ENCODE data around the gene MEIG1.
"Not testable (repeated sequence)": the region's sequence is repeated elsewhere in the genome, so short reads cannot be mapped to it uniquely, and the experiment has no call there.

MEIG1 gene, protein sequence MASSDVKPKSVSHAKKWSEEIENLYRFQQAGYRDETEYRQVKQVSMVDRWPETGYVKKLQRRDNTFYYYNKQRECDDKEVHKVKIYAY

GRCh38 chr10:14959221-14960057, at the start of gene MEIG1:
Gene MEIG1, plus strand, starts transcription at chr10:14959388. Its CDS starts 7,081 bp downstream, at chr10:14966469.
- DNase-seq (ENCODE audit: low spot score) = peak; percentile 97

DNA sequence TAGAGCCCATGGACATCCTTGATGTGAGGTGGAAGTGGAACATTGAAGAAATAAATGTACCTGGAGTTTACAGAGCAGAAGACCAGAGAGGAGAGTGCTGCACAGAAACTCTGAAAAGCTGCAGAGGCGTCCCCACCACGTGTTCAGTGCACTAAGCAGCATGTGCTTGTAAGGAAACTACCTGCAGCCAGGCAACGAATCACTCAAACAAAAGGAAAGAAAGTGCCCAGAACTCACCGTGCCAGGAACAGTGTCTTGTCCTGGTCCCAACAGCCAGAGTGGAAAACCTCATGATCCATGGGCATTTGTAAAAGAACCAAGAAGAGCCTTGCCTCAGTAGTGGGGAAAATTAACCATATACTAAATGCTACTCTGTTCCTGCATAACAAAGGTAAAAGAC, 48.2 kb upstream of the MEIG1 start:
- no peak for DNase-seq (ENCODE audit: low spot score)

- DNase-seq (ENCODE audit: low spot score) = no peak
Measured at GRCh38 chr10:14911801-14912200, 47.4 kb upstream of the MEIG1 start.

DNA sequence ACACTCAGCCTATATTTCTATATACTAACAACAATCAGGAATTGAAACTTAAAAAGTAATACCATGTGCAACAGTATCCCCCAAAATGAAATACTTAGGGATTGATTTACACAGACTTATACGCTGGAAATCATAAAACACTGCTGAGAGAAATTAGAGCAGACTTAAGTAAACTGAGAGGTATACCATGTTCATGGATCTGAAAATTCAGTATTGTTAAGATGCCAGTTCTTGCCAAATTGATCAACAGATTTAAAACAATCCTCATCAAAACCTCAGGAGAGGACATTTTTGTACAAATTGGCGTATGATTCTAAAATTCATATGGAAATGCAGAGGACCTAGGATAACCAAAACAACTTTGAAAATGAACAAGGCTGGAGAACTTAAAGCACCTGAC, 42.6 kb upstream of the MEIG1 start:
- no peak for DNase-seq (ENCODE audit: low spot score)

- DNase-seq (ENCODE audit: low spot score) = no peak
Measured at GRCh38 chr10:14917827-14918226, 41.4 kb upstream of the MEIG1 start.

- no peak for DNase-seq (ENCODE audit: low spot score)
Measured at GRCh38 chr10:14918964-14919363, 40.2 kb upstream of the MEIG1 start.

DNA sequence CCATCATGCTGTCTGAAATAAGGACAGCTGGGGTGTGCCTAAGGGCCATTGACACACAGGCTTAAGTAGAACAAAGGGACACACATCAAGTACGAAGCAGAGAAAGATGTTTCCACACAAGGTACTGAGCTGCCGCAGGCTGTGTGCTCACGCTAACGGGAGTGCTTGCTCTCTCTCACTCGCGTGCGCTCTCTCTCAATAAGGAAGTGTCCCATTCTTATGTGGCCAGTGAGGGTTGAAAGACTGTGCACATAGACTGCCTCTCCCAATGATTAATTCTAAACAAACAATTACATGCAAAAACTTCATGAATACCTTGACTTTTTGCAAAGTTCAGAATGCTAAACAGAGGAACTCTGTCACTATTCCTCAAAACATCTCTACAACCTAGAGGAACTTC, 35.2 kb upstream of the MEIG1 start:
- no peak for DNase-seq (ENCODE audit: low spot score)

GRCh38 chr10:14925268-14925667, 33.9 kb upstream of the MEIG1 start:
- DNase-seq (ENCODE audit: low spot score) = no peak

GRCh38 chr10:14926061-14926470, 33.1 kb upstream of the MEIG1 start:
- DNase-seq (ENCODE audit: low spot score) = no peak

DNA sequence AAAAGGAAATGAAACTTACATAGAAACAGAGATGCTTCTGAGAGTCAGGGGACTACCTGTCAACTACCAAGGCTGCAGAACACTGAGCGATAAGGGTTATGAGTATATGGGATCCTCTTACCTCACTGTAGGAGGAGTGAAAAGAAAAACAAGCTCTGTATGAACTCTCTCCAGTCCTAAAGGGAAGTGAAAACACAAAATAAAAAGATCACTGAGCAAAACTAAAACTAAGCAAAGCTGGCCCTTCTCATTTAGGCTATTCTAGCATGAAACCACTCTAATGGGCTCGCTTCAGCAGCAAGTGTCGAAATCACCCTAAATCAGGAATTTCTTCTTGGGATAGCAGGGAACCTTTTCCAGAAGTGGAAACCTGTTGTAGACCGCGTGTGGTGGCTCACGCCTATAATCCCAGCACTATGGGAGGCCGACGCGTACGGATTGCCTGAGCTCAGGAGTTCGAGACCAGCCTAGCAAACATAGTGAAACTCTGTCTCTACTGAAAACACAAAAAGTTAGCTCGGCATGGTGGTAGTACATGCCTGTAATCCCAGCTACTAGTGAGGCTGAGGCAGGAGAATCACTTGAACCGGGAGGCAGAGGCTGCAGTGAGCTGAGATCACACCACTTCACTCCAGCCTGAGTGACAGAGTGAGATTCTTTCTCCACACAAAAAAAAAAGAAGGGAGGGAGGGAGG, 32.3 kb upstream of the MEIG1 start:
- DNase-seq (ENCODE audit: low spot score) = peak; percentile 53

- no peak for DNase-seq (ENCODE audit: low spot score)
Measured at GRCh38 chr10:14930610-14931009, 28.6 kb upstream of the MEIG1 start.

GRCh38 chr10:14936584-14936983, 22.6 kb upstream of the MEIG1 start:
- DNase-seq (ENCODE audit: low spot score) = no peak

DNA sequence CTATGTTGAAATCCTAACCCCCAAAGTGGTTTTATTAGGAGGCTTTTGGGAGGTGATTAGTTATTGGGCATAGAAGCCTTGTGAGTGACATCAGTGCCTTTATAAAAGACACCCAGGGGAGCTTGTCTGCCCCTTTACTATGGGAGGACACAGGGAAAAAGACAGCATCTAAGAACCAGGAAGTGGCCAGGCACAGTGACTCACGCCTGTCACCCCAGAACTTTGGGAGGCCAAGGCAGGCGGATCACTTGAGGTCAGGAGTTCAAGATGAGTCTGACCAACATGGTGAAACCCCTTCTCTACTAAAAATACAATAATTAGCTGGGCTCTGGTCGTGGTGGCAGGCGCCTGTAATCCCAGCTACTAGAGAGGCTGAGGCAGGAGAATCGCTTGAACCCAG, 20.2 kb upstream of the MEIG1 start:
- not testable (repeated sequence) for DNase-seq (ENCODE audit: low spot score)

- DNase-seq (ENCODE audit: low spot score) = not testable (repeated sequence)
Measured at GRCh38 chr10:14942147-14942949, 16.8 kb upstream of the MEIG1 start.

DNA sequence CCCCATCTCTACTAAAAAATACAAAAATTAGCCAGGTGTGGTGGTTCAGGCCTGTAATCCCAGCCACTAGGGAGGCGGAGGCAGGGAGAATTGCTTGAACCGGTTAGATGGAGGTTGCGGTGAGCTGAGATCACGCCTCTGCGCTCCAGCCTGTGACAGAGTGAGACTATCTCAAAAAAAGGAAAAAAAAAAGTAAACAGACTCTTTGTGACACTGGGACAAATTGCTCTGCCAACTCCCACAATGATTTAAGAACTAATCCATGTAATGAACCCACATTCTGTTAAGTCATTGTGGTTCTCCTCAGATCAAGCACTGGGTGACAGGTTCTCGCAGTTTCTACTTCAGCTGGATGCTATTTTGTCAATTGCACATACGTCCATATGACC, 16.2 kb upstream of the MEIG1 start:
- DNase-seq (ENCODE audit: low spot score) = not testable (repeated sequence)

DNA sequence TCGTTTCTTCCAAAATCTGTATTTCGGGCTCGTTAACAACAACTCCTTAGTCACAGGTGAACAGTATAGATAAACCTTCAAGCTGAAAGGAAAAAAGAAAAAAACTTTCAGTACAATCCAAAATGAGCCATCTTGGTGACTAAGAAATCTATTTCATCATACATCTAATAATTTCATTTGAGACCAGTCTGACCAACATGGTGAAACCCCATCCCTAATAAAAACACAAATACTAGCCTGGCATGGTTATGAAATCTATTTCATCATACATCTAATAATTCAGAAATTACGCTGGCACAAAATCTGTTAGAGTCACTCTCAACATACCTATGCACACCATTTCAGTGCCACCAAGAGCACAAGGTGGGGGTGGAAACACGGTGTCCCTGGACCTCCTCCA, 14.1 kb upstream of the MEIG1 start:
- DNase-seq (ENCODE audit: low spot score) = no peak

GRCh38 chr10:14947268-14947667, 11.9 kb upstream of the MEIG1 start:
- DNase-seq (ENCODE audit: low spot score) = no peak

DNA sequence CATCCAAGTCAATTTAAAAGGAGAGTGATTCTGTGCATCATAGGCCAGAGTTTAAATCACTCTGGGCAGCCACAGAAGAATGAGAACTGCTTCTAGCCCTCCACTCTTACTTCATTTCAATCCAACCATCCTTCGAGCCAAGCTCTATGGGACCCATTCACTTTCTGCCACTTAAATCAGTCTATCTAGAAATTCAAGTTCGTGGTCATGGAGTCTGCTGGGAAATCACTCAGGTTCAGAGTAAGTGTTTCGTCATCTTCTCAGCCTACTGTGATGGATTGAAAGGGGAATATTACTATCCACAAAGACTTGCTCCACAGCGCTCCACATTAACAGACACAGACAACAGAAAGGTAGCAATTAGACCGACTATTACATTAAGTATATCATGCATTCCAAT, 9.9 kb upstream of the MEIG1 start:
- no peak for DNase-seq (ENCODE audit: low spot score)

DNA sequence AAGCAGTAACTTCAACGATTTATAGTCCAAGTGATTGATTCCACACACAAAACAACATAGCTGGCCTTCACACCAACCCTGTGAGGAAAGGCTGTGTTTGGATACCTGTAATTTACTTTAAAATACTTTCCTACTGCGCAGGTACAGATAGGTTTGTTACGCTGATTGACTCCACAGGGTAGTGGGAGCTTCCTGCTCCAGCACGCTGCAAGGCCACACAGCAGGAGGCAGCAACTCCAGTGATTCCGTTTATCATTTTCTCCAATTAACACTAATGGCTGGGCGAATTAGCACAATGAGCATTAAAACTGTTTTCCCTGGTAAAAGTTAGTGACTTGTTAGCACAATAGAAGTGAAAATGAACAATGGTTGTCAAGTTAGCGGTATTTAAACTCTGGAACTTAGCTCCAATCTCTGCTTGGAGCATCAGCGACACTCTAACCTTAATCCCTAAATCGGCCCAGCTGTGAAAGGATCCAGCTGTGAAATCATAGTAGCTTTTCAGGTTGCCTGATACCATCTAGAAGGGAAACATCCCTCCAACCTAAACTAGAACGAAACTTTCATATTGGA, 6.3 kb upstream of the MEIG1 start:
- peak; percentile 17 for DNase-seq (ENCODE audit: low spot score)

DNA sequence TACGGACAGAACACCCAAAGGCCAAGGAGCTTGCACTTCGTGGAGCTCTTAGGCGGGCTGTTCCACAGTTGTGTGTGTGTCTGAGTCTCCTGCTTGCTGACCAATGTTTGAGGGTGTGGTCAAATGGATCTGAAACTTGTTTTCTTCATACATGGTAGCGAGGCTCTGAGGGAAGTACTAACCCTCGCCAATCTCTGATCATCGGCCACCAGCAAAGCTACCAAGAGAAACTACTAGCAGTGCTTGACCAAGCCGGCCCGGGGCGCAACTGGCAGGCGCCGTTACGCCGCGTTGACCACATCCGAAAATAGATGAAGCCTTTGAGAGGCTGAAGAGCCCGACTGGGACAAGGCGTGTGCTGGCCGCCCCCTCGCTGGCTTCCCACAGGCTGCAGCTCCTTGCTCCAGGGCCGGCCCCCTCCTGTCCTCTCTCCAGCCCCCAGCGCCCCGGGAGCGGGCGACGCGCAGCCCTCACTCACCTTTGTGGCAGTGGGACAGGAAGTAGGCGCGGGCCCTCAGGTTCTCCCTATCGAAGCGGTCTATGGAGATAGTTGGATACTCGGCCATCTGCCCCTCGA, 5.7 kb upstream of the MEIG1 start:
- peak; percentile 12 for DNase-seq (ENCODE audit: low spot score)

GRCh38 chr10:14954001-14954770, 5.0 kb upstream of the MEIG1 start, which contains the start of gene DCLRE1C:
Gene DCLRE1C, minus strand, starts transcription at chr10:14954096. Its CDS starts 86 bp downstream, at chr10:14954010.
- peak; percentile 92 for DNase-seq (ENCODE audit: low spot score)
